ENCODE measurements around the gene JPH4. TPM values are rescaled to one million over a fixed set of nuclear protein-coding genes. Genes with fewer than 3 reads are reported as not detected.

The JPH4 gene
- total and polyA plus RNA-seq, 2 experiments from 2014 or later, result not detected

DNA sequence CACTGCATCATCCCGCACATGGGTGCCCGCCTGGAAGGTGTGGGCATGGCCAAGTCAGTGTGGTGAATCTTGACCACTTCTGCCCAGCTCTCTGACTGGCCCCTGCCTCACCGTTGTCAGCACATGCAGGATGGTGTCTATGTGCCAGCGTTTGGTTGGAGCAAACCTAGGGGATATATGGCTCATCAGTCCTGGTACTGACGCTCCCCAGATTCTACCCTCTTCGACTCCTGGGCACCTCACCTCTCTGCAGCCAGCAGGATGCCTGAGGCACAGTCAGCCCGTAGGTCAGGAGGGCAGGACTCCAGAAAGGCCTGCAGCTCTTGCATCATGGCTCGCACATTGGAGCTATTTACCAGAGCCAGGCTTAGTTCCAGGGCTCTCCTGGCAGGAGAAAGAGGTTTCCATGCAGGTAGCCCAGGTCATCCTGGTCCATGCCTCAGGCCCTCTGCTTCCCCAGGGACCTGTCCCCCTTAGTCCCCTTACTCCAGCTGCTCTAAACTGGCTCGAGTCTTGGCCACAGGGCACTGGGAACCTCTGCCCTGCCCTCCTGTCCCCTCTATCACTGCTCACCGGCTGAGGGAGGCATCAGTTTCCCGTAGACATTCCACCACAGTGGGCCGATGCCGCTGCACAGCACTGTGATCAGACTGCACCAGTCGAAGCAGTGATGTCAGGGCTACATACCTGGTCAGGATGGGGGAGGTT lies 15.0 kb downstream of the JPH4 start:
- 76 to 78% methylated on average over 14 of the region's 14 CpGs for WGBS, 2 experiments (ENCODE audit: low coverage in 1 of 2, low lambda C conversion rate in 2 of 2, missing lambda C conversion rate in 2 of 2)
- peaks cover 6% of the 10 kb centered on the region for H3K4me1 ChIP-seq (ENCODE audit: insufficient read depth)
- no peaks in the 10 kb centered on the region for H3K27me3 ChIP-seq (replicated peaks; ENCODE audit: insufficient read depth)
- H3K27ac ChIP-seq, result no peak overlapping the region
- peaks cover 14% of the 10 kb centered on the region; the same call in 1 of the 2 replicates for H3F3A ChIP-seq (ENCODE audit: insufficient read depth)
- H3K4me3 ChIP-seq, result no peak overlapping the region
- H2AFZ ChIP-seq, result no peak overlapping the region
- H3K36me3 ChIP-seq (ENCODE audit: low read depth), result no peaks in the 10 kb centered on the region; the same call in 1 of the 2 replicates
- H4K20me1 ChIP-seq (ENCODE audit: insufficient read depth), result no peaks in the 10 kb centered on the region
- H3K9me2 ChIP-seq (ENCODE audit: insufficient read depth), result no peaks in the 10 kb centered on the region
- no peaks in the 10 kb centered on the region for H3K79me2 ChIP-seq (ENCODE audit: insufficient read depth)
- H3K9me3 ChIP-seq (ENCODE audit: low read depth), result no peaks in the 10 kb centered on the region
- no peak overlapping the region for H3K4me2 ChIP-seq (ENCODE audit: unreplicated experiment)
- no peak for TF ChIP-seq EZH2 (IDR thresholded peaks at IDR 0.05; ENCODE audit: insufficient read depth, poor library complexity, severe bottlenecking)
- no peak for TF ChIP-seq EZH2phosphoT487 (IDR thresholded peaks at IDR 0.05; ENCODE audit: insufficient read depth, low read depth)
- DNase-seq, result no peak
- in situ Hi-C loops (cut with MboI), result no loop called here
- H3K9ac ChIP-seq, result no peak overlapping the region

DNA sequence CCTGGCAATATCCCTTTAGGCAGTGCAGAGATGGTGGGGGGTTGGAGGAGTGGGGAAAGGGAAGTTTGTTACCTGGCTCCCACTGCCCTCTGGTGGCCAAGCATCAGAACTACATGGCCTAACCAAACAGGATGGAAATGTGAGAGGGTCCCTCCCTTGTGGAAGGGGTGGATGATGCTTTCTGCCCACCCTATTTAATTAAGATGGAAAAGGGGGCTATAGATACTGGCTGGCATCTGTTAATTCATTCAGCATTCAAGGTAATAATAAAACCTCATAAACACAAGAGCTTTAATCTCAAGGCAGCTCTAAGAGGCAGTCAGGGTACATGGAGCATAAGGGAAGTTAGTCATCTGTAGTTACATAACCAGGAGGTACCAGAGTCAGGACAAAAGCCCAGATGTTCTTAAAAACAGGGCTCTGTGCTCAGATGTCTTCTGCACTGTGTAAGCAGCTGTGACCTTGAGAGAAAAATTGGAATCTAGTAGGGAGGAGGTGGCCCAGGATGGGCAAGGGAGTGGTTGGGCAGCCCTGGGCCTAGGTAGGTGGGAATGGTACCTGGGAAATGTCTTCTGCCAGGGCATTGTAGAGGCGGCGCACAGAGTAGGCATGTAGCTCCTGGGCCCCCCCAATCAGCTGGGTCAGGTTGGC lies 15.6 kb downstream of the JPH4 start:
- no peak overlapping the region for H2AFZ ChIP-seq
- H3K4me1 ChIP-seq (ENCODE audit: insufficient read depth), result peaks cover 6% of the 10 kb centered on the region
- H3K79me2 ChIP-seq (ENCODE audit: insufficient read depth), result peaks cover 5% of the 10 kb centered on the region; the same call in 1 of the 2 replicates
- no peak overlapping the region for H3K9ac ChIP-seq
- H3K9me2 ChIP-seq (ENCODE audit: insufficient read depth), result no peaks in the 10 kb centered on the region
- TF ChIP-seq EZH2 (IDR thresholded peaks at IDR 0.05; ENCODE audit: insufficient read depth, poor library complexity, severe bottlenecking), result no peak
- no peak for TF ChIP-seq EZH2phosphoT487 (IDR thresholded peaks at IDR 0.05; ENCODE audit: insufficient read depth, low read depth)
- no peak overlapping the region for H3K4me3 ChIP-seq
- WGBS, 2 experiments (ENCODE audit: low coverage in 1 of 2, low lambda C conversion rate in 2 of 2, missing lambda C conversion rate in 2 of 2), result 73 to 80% methylated on average over 2 of the region's 2 CpGs
- in situ Hi-C loops (cut with MboI), result no loop called here
- H3K36me3 ChIP-seq (ENCODE audit: low read depth), result no peaks in the 10 kb centered on the region; the same call in 1 of the 2 replicates
- no peaks in the 10 kb centered on the region for H3K27me3 ChIP-seq (replicated peaks; ENCODE audit: insufficient read depth)
- DNase-seq, result peak; percentile 48
- H3K9me3 ChIP-seq (ENCODE audit: low read depth), result no peaks in the 10 kb centered on the region
- H3F3A ChIP-seq (ENCODE audit: insufficient read depth), result peaks cover 14% of the 10 kb centered on the region; the same call in 1 of the 2 replicates
- H3K27ac ChIP-seq, result no peak overlapping the region
- no peak overlapping the region for H3K4me2 ChIP-seq (ENCODE audit: unreplicated experiment)
- H4K20me1 ChIP-seq (ENCODE audit: insufficient read depth), result no peaks in the 10 kb centered on the region

DNA sequence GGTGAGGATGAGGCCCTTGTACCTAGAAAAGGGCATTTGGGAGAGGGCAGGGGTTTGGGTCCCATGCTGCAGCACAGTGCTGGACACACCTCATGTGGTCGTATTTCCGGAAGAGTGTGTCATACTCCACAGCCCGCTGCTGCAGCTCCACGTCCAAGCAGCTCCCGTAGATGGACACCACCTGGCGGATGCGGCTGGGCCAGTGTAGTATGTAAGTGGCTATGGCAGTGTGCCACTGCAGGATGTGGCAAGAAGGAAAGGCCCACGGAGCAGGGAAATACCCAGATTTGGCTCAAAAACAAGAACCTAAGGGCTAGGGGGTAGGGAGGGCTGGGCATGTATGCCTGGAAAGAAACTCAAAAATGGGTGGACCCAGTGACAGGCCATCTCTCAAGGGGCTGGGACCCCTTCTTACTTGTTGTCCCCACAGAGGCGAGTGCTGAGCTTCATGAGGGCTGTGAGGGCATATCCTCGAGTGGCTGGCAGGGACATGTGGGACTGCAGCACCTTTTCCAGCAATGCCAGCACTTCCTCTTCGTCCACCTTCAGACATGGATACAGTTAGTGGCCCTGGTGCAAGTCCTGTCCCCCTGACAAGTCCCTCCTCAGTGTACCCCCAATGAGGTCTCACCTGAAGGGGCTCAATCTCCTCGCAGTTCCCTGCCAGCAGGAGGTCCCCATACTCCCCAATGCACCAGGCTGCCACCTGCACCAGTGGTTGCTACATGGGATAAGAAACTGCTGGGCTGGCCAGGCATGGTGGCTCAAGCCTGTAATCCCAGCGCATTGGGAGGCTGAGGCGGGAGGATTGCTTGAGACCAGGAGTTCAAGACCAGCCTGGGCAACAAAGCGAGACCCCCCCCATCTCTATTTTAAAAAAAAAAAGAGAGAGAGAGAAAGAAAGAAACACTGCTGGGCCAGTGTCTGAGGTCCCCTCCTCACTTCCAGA lies 16.4 kb downstream of the JPH4 start:
- Histone ChIP-seq H3K79me2 (ENCODE audit: insufficient read depth) (peaks cover 13% of the 10 kb centered on the region), H3K9me3 (ENCODE audit: low read depth) (no peaks in the 10 kb centered on the region), H2AFZ (no peak overlapping the region), H4K20me1 (ENCODE audit: insufficient read depth) (no peaks in the 10 kb centered on the region), H3K9me2 (ENCODE audit: insufficient read depth) (no peaks in the 10 kb centered on the region), H3K4me3 (no peak overlapping the region), H3K27me3 (replicated peaks; ENCODE audit: insufficient read depth) (no peaks in the 10 kb centered on the region), H3K36me3 (ENCODE audit: low read depth) (no peaks in the 10 kb centered on the region; the same call in 1 of the 2 replicates), H3K4me2 (ENCODE audit: unreplicated experiment) (no peak overlapping the region), H3K9ac (no peak overlapping the region), H3K4me1 (ENCODE audit: insufficient read depth) (peaks cover 11% of the 10 kb centered on the region), H3F3A (ENCODE audit: insufficient read depth) (peaks cover 14% of the 10 kb centered on the region; the same call in 1 of the 2 replicates), H3K27ac (no peak overlapping the region)
- TF ChIP-seq EZH2phosphoT487 (IDR thresholded peaks at IDR 0.05; ENCODE audit: insufficient read depth, low read depth), result no peak
- TF ChIP-seq EZH2 (IDR thresholded peaks at IDR 0.05; ENCODE audit: insufficient read depth, poor library complexity, severe bottlenecking), result no peak
- no peak for DNase-seq
- 51 to 69% methylated on average over 15 of the region's 15 CpGs for WGBS, 2 experiments (ENCODE audit: low coverage in 1 of 2, low lambda C conversion rate in 2 of 2, missing lambda C conversion rate in 2 of 2)
- in situ Hi-C loops (cut with MboI), result no loop called here

DNA sequence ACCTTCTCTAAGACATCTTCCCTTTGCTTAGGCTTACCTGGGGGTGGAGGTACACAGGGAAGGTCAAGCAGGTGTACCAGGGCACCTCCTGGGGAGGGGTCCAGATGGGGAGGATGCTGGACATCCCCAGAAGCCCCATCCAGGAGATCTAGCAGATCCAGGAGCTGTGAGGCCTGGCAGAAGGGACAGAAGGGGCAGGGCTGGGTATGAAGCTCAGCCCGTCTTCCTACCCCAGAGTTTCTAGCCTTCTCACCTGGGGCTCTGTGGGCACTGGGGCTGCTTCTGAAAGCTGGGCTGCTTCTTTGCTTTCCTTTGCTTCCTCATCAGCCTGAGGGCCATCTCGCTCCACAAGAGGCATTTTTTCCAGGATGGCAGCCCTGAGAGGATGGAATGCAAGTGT lies 17.3 kb downstream of the JPH4 start:
- H3K9ac ChIP-seq, result no peak overlapping the region
- no peak for TF ChIP-seq EZH2 (IDR thresholded peaks at IDR 0.05; ENCODE audit: insufficient read depth, poor library complexity, severe bottlenecking)
- TF ChIP-seq EZH2phosphoT487 (IDR thresholded peaks at IDR 0.05; ENCODE audit: insufficient read depth, low read depth), result no peak
- no peak overlapping the region for H3K27ac ChIP-seq
- no peaks in the 10 kb centered on the region for H4K20me1 ChIP-seq (ENCODE audit: insufficient read depth)
- H3K9me2 ChIP-seq (ENCODE audit: insufficient read depth), result no peaks in the 10 kb centered on the region
- peaks cover 17% of the 10 kb centered on the region for H3K4me1 ChIP-seq (ENCODE audit: insufficient read depth)
- no peak for DNase-seq
- H3K27me3 ChIP-seq (replicated peaks; ENCODE audit: insufficient read depth), result no peaks in the 10 kb centered on the region
- peaks cover 14% of the 10 kb centered on the region; the same call in 1 of the 2 replicates for H3F3A ChIP-seq (ENCODE audit: insufficient read depth)
- no peak overlapping the region for H3K4me2 ChIP-seq (ENCODE audit: unreplicated experiment)
- no peak overlapping the region for H3K4me3 ChIP-seq
- 78 to 88% methylated on average over 2 of the region's 2 CpGs for WGBS, 2 experiments (ENCODE audit: low coverage in 1 of 2, low lambda C conversion rate in 2 of 2, missing lambda C conversion rate in 2 of 2)
- no peak overlapping the region for H2AFZ ChIP-seq
- peaks cover 22% of the 10 kb centered on the region for H3K79me2 ChIP-seq (ENCODE audit: insufficient read depth)
- H3K9me3 ChIP-seq (ENCODE audit: low read depth), result no peaks in the 10 kb centered on the region
- no peaks in the 10 kb centered on the region; the same call in 1 of the 2 replicates for H3K36me3 ChIP-seq (ENCODE audit: low read depth)
- in situ Hi-C loops (cut with MboI), result no loop called here
